Lower leg skin (tissue), 3 donors: ENCODE measurements around the gene ARHGAP8.

Experiments
- CTCF ChIP-seq, 3 donors: fragments of 450-650 bp; IDR thresholded peaks; one replicate each; pipeline ENCODE4 v1.5.1; 2016; ENCODE audit warnings: antibody characterized with exemption in 3 of 3, mild to moderate bottlenecking in 3 of 3, moderate library complexity in 2 of 3
- POLR2A ChIP-seq, 2 donors: fragments of 450-650 bp; IDR thresholded peaks; one replicate each; pipeline ENCODE4 v1.6.1; 2016 to 2017; ENCODE audit warnings: antibody characterized with exemption in 2 of 2, mild to moderate bottlenecking in 1 of 2, moderate library complexity in 1 of 2

DNA sequence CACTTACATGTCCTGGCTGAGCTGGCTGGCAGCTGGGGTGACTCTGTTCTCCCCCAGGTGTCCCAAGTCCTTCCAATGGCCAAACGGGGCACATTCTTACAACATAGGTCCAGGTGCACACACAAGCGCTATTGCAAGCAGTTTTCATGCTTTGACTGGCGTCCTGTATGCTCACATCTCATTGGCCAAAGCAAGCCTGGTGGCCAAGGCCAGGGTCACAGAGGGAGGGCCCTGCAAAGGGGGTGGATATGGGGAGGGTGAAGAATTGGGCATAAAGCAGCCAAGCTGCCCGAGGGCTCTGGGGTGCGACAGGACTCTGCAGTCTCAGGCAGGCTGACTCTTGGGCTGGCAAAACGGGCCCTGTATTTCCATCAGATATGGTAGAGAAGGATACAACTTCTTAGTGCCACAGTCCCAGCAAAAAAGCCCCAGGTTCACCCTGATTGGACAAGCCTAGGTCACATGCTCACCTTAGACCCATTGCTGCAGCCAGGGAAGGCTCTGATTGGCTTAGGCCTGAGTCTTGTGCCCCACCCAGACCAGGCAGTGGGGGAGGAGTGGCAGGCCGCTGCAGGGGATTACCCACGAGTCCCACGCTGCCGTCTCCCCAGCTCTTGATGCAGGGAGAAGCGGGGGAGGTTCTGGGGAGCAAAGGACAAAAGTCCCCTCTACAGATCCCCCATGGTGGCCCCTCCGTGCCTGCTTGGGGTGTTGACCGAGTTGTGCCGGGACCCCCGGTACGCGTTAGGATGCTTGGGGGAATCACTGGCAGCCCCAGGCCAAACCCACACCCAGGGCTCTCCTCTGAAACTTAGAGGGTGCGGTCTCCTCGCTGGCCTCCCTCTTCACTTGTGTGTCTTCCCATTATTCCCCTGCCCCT lies 110.8 kb downstream of the ARHGAP8 start:
- TF ChIP-seq CTCF (IDR thresholded peaks at IDR 0.05): no peak
- TF ChIP-seq POLR2A (IDR thresholded peaks at IDR 0.05): no peak
